Fibroblast of skin of right biceps (primary cell): ENCODE measurements around the gene DRAM1.

ENCODE experiments used
- DNase-seq: peaks from one replicate; pipeline ENCODE4 v3.0.0-alpha.2; 2013

DRAM1 gene

GRCh38 chr12:101942250-101942605, 64.8 kb downstream of the DRAM1 start:
- no peak for DNase-seq

- peak; percentile 65 for DNase-seq
Measured at GRCh38 chr12:101945369-101946232, 68.2 kb downstream of the DRAM1 start.

GRCh38 chr12:101946233-101946611, 68.8 kb downstream of the DRAM1 start:
- DNase-seq = no peak

GRCh38 chr12:101947316-101947715, 69.9 kb downstream of the DRAM1 start:
- no peak for DNase-seq

GRCh38 chr12:101948365-101948764, 71.0 kb downstream of the DRAM1 start:
- DNase-seq = no peak

GRCh38 chr12:101951002-101951670, 73.8 kb downstream of the DRAM1 start:
- DNase-seq = no peak

GRCh38 chr12:101954113-101954512, 76.7 kb downstream of the DRAM1 start:
- no peak for DNase-seq

GRCh38 chr12:101954676-101955075, 77.3 kb downstream of the DRAM1 start:
- no peak for DNase-seq

GRCh38 chr12:101957252-101957959, 80.0 kb downstream of the DRAM1 start:
- DNase-seq = peak; percentile 54

GRCh38 chr12:101959607-101960006, 82.2 kb downstream of the DRAM1 start:
- DNase-seq = no peak

- DNase-seq = no peak
Measured at GRCh38 chr12:101962486-101962885, 85.1 kb downstream of the DRAM1 start.

- DNase-seq = no peak
Measured at GRCh38 chr12:101963697-101964096, 86.3 kb downstream of the DRAM1 start.

- DNase-seq = no peak
Measured at GRCh38 chr12:101966496-101966895, 89.1 kb downstream of the DRAM1 start.

GRCh38 chr12:101967506-101967905, 90.1 kb downstream of the DRAM1 start:
- no peak for DNase-seq

- no peak for DNase-seq
Measured at GRCh38 chr12:101968770-101969169, 91.4 kb downstream of the DRAM1 start.
